Ammon's horn (tissue), 1 donor: ENCODE measurements around the gene TBC1D19.
"Not testable (repeated sequence)": the region's sequence is repeated elsewhere in the genome, so short reads cannot be mapped to it uniquely, and the experiment has no call there.

Source experiments
- DNase-seq: peaks from one replicate; pipeline ENCODE4 v3.0.0-alpha.2; 2016; ENCODE audit warnings: low spot score

The TBC1D19 gene

GRCh38 chr4:26601204-26601603 lies 17.3 kb downstream of the TBC1D19 start:
- no peak for DNase-seq

- DNase-seq: no peak
Observed at GRCh38 chr4:26607776-26608175, 23.9 kb downstream of the TBC1D19 start.

GRCh38 chr4:26609391-26609790 lies 25.5 kb downstream of the TBC1D19 start:
- no peak for DNase-seq

GRCh38 chr4:26609868-26610267 lies 26.0 kb downstream of the TBC1D19 start:
- DNase-seq: no peak

GRCh38 chr4:26611372-26611771 lies 27.5 kb downstream of the TBC1D19 start:
- no peak for DNase-seq

GRCh38 chr4:26611885-26612284 lies 28.0 kb downstream of the TBC1D19 start:
- no peak for DNase-seq

- DNase-seq: no peak
Observed at GRCh38 chr4:26613237-26613636, 29.4 kb downstream of the TBC1D19 start.

- no peak for DNase-seq
Observed at GRCh38 chr4:26613735-26614134, 29.9 kb downstream of the TBC1D19 start.

- no peak for DNase-seq
Observed at GRCh38 chr4:26619784-26620183, 35.9 kb downstream of the TBC1D19 start.

- DNase-seq: no peak
Observed at GRCh38 chr4:26621366-26621765, 37.5 kb downstream of the TBC1D19 start.

GRCh38 chr4:26622913-26623312 lies 39.0 kb downstream of the TBC1D19 start:
- no peak for DNase-seq

GRCh38 chr4:26626658-26627057 lies 42.8 kb downstream of the TBC1D19 start:
- DNase-seq: not testable (repeated sequence)

- no peak for DNase-seq
Observed at GRCh38 chr4:26632916-26633315, 49.0 kb downstream of the TBC1D19 start.

GRCh38 chr4:26634237-26634636 lies 50.4 kb downstream of the TBC1D19 start:
- DNase-seq: no peak

- DNase-seq: no peak
Observed at GRCh38 chr4:26636458-26636857, 52.6 kb downstream of the TBC1D19 start.

GRCh38 chr4:26640639-26641038 lies 56.8 kb downstream of the TBC1D19 start:
- DNase-seq: not testable (repeated sequence)

- no peak for DNase-seq
Observed at GRCh38 chr4:26647523-26648224, 63.8 kb downstream of the TBC1D19 start.

- no peak for DNase-seq
Observed at GRCh38 chr4:26648260-26648659, 64.4 kb downstream of the TBC1D19 start.

- no peak for DNase-seq
Observed at GRCh38 chr4:26660261-26660660, 76.4 kb downstream of the TBC1D19 start.

GRCh38 chr4:26663888-26664287 lies 80.0 kb downstream of the TBC1D19 start:
- no peak for DNase-seq

- DNase-seq: no peak
Observed at GRCh38 chr4:26670903-26671537, 87.1 kb downstream of the TBC1D19 start.

- DNase-seq: not testable (repeated sequence)
Observed at GRCh38 chr4:26679040-26679695, 95.3 kb downstream of the TBC1D19 start.

- no peak for DNase-seq
Observed at GRCh38 chr4:26682436-26682835, 98.6 kb downstream of the TBC1D19 start.
